ENCODE data around the gene CLBA1.

The CLBA1 gene

GRCh38 chr14:105007593-105008264, 22.1 kb downstream of the CLBA1 start:
- no peak for DNase-seq

GRCh38 chr14:105010106-105010505, 24.5 kb downstream of the CLBA1 start:
- DNase-seq = no peak

DNA sequence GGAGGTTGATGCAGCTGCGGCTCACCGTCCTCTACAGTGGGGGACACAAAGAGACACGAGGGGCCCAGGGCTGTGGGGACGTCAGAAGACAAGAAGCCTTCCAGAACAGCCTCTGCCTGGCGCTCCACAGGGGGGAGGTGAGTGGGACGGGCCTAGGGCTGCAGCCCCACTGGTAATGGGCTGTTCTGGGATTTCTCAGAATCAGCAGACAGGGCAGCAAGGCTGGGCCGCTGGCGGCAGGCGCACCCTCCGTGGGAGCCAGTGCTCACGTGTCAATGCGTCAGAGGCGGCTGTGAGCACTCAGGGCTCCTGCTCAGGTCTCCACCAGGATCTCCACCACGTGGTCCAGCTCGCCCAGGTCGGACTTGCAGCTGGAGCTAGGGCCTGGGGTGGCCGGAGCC, 25.3 kb downstream of the CLBA1 start:
- DNase-seq = no peak

DNA sequence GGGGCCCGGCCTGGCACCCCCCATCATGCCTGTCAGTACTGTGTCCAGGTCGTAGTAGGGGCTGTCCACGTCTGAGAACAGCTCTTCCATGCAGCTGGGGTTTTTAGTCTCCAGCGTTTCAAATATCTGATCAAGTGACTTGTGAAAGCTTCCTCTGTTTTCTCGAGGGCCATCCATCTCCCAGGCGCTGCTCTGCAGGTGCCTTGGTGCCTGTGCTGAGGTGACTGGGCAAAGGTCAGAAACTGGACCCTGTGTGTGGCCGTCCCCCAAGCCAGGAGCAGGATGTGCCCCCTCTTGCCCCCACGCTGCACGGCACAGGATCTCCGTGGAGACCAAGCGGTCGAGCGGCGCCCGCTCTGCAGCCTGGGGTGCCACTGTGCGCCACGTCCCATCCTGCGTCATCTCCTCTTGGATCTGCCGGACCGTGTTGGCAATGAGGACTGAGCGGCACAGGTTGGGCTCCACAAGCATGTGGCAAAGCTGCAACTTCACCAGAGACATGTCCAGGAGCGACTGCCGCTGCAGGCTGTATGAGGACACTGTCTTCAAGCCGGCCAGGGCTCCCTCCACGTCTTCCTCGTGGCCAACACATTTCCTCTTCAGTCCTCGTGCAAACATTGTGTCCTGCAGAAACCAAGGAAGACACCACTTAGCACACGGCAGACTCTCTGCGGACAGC, 25.9 kb downstream of the CLBA1 start:
- no peak for DNase-seq

DNA sequence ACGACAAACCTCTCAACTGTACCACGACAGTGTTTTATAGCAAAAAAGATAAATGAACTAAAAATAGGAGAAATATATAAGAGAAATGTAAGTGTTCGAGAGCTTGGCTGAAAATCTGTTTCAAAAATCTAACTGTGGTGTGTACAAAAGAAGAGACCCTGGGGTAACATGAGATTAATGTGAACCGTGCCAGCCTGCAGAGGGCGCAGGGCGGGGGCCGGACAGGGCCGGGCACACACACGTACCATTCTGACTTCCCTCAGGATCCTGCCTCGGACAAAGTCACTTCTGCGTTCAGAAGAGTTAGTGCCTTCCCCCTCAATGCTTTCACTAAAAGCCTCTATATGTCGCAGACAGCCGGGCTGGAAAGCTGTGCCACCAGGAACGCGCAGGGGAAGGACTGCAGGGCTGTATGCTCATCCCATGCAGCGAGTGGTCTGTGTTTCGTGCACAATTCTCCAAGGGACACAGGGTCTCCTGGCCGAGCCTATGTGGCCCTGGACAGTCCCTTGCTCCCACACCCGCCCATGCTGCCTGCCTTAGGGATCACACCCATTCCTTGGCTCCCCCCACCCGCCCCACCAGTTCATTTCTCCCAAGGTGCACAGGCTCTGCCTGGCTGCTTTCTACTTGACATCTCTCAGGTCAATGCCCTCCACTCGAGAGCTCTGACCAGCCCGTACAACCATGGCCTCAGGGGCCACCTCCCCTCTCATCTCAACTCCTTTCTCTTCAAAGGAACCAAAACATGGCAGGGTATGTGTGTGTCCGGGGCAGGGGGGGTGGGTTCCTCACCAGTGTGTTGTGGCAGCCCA, 26.8 kb downstream of the CLBA1 start:
- DNase-seq = no peak

GRCh38 chr14:105013150-105013785, 27.7 kb downstream of the CLBA1 start:
- DNase-seq = no peak

DNA sequence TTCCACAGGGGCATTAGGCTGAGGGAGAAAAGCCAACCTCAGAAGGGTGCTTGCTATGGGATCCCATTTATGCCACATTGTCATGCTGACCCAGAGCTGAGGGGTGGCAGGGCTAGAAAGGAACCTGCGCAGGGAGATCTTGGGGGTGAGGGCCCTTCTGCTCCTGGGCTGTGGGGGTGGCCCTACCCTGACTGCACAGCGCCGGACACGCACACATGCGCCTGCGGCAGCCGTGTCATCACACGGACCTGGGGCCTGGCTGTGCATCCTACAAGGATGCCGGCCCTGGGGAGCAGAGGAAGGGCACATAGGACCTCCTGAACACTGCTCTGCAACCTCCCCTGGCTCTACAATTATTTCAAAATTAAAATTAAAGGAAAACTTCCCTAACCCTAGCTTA, 28.4 kb downstream of the CLBA1 start:
- DNase-seq = no peak

- no peak for DNase-seq
These were observed 29.0 kb downstream of the CLBA1 start for GRCh38 chr14:105014631-105015030.

DNA sequence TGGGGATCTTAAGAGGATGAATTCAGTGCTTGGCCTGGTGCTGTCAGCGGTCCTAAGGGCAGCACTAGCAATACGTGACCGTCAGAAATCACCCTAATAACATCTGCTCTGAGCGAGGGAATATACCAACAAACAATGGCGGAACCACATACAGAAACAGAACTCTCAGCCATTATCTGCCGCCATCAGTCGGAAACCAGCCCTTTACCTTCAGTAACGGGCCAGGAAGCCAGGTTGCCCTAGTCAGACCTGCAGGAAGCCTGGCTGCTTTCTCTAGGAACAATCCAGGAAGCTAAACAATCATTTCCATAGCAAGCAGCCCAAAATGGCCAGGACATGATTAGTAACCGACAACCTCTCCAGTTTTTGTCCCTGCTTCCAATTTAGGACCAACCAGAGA, 29.7 kb downstream of the CLBA1 start:
- peak in 1 of 2 donors; percentile 44 for DNase-seq

DNA sequence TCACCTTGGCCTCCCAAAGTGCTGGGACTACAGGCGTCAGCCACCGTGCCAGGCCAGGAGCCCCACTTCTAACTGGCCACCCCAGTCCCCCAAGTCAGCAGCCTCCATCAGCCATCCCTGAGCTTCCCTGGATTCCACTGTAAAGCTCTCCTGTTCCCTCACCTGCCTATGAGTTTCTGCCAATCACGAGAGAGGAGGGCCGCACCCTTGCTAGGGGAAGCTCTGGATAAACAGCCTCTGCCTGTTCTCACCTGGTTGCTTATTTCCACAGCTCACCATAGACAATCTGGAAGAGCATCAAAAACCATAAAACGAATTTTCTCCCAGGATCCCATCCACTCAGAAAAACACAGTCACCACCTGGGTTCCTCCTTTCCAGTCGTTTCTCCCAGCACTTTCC, 30.3 kb downstream of the CLBA1 start:
- no peak for DNase-seq

- DNase-seq = no peak
These were observed 32.8 kb downstream of the CLBA1 start for GRCh38 chr14:105018414-105018813.

- DNase-seq = peak; percentile 55 to 74
These were observed 34.5 kb downstream of the CLBA1 start for GRCh38 chr14:105019861-105020814.

DNA sequence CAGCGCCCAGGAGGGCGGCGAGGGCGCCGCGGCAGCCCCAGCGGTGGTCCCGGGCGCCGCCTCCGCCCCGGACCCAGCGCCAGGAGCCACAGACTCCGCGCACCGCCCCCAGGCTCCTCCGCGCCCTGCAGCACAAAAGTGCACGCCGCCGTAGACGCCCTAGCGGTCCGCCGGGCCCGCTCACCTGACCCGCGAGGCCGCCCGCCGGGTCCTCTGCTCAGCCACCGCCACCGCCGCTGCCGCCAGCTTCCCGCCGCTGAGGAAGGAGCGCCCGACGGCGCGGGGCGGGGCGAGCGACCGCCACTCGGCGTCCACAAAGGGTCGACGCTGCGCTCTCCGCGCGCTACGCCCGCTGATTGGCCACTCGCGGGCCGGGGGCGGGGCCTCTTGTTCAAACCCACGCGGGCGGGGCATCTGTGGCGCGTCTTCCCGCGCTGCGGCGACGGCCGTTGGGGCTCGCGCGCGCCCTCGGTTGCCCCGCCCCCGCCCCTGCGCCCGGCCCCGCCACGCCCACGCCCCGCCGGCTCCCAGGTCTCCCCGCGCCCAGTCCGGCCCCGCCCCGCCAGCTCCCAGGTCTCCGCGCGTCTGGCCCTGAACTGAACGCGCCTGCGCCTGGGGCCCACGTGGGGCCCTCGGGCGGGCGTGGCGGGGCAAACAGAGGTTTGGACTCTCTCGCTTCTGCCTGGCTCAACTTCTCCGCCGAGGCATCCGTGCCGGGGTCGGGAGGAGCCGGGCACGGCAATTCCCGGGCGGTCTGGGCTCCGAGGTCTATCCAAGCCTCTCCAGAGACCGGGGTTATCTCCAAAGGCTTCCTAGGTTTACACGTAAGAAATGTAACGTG, 35.4 kb downstream of the CLBA1 start, which contains the start of gene CDCA4:
Gene CDCA4 (minus strand): TSS at position 269 of the 841 bp plus-strand sequence. CDS start 9,154 bp downstream, outside the sequence.
- DNase-seq = peak; percentile 97 to 98

- no peak for DNase-seq
These were observed 36.2 kb downstream of the CLBA1 start for GRCh38 chr14:105021656-105022275.

DNA sequence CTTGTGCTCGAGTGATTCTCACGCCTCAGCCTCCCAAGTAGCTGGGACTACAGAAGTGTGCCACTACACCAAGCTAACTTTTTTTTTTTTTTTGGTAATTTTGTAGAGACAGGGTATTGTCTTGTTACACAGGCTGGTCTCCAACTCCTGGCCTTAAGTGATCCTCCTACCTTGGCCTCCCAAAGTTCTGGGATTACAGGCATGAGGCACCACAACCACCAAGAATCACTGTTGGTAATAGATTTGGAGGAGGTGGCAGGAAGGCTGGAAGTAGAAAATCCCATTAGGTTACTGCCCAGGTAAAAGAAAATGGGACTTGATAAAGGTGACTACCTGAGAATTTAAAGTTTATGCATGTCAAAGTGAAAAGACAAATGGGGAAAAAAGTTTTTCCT, 36.7 kb downstream of the CLBA1 start:
- DNase-seq = no peak

- DNase-seq = no peak
These were observed 37.6 kb downstream of the CLBA1 start for GRCh38 chr14:105023144-105023543.

GRCh38 chr14:105023791-105024480, 38.3 kb downstream of the CLBA1 start:
- DNase-seq = no peak

DNA sequence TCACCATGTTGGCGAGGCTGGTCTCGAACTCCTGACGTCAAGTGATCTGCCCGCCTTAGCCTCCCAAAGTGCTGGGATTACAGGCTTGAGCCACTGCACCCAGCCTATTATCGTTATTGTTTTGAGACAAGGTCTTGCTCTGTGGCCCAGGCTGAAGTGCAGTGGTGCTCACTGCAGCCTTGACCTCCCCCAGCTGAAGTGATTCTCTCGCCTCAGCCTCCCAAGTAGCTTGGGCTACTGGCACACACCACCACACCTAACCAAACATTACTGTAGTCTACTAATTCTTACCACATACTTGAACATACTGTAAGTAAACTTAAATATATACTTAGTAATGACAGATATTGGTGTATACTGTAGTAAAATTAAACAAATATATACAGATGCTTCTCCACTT, 39.8 kb downstream of the CLBA1 start:
- DNase-seq = no peak

GRCh38 chr14:105026033-105026785, 40.6 kb downstream of the CLBA1 start:
- no peak for DNase-seq
